K562 (cell line): ENCODE results near the gene LAG3. TPM values are rescaled to one million over a fixed set of nuclear protein-coding genes. Genes with fewer than 3 reads are reported as not detected.

ENCODE experiments used
- CHCHD3 ChIP-seq: fragments of 250-450 bp; sonication (Bioruptor Pico); IDR thresholded peaks from 2 replicates; pipeline ENCODE4 v2.1.2; 2022; ENCODE audit warnings: mild to moderate bottlenecking
- CHD1 ChIP-seq: fragments of 200-600 bp; sonication (generic); IDR thresholded peaks from one replicate; pipeline ENCODE4 v1.6.1; 2012; ENCODE audit warnings: mild to moderate bottlenecking, moderate library complexity, low read length, inconsistent platforms
- CREBBP ChIP-seq: IDR thresholded peaks from one replicate; pipeline ENCODE4 v1.6.1; 2012; ENCODE audit warnings: low read depth, mild to moderate bottlenecking, control low read depth, inconsistent platforms, low read length
- ERF ChIP-seq: fragments of 450-650 bp; formaldehyde crosslinking; IDR thresholded peaks from 2 replicates; pipeline ENCODE4 v1.4.0; 2020; ENCODE audit warnings: mild to moderate bottlenecking, mixed read lengths
- HSF4 ChIP-seq: fragments of 250-450 bp; sonication (Bioruptor Pico); IDR thresholded peaks from 2 replicates; pipeline ENCODE4 v2.1.2; 2022; ENCODE audit warnings: mild to moderate bottlenecking, moderate library complexity, borderline replicate concordance
- JUN ChIP-seq, 2 experiments: sonication (generic) in 1 of 2; formaldehyde crosslinking in 1 of 2; IDR thresholded peaks; 2 replicates each; pipeline versions ENCODE4 v1.6.1 to v1.8.0; 2012 to 2022; ENCODE audit warnings: borderline replicate concordance in 2 of 2, mild to moderate bottlenecking in 2 of 2, improper control_type of control experiment in 1 of 2, low read depth in 1 of 2, low read length in 1 of 2, missing genetic modification reagents in 1 of 2
- NCOA1 ChIP-seq: fragments of 450-650 bp; IDR thresholded peaks from 2 replicates; pipeline ENCODE4 v1.6.1; 2016; ENCODE audit warnings: low read depth
- RAD21 ChIP-seq, 2 experiments: fragments of 250-450 bp in 1 of 2; fragments of 450-650 bp in 1 of 2; sonication (Bioruptor Pico) in 1 of 2; formaldehyde crosslinking in 1 of 2; IDR thresholded peaks in 1 of 2; conservative IDR thresholded peaks in 1 of 2; 2 replicates each; pipeline versions ENCODE4 v1.4.0 to v1.8.0; 2020 to 2022; ENCODE audit warnings: mild to moderate bottlenecking in 2 of 2, moderate library complexity in 1 of 2
- SETDB1 ChIP-seq: IDR thresholded peaks from one replicate; pipeline ENCODE4 v1.6.1; 2012; ENCODE audit warnings: low read length, control low read depth, inconsistent platforms
- SMARCA4 ChIP-seq: fragments of 450-650 bp; IDR thresholded peaks from 2 replicates; pipeline ENCODE4 v1.6.1; 2016
- ZFP30 ChIP-seq: fragments of 250-450 bp; sonication (Bioruptor Pico); IDR thresholded peaks from 2 replicates; pipeline ENCODE4 v1.8.0; 2022; ENCODE audit warnings: moderate library complexity, mild to moderate bottlenecking, inconsistent platforms, borderline replicate concordance
- ZNF175 ChIP-seq: fragments of 200-800 bp; sonication (Bioruptor generic); IDR thresholded peaks from 2 replicates; pipeline ENCODE4 v1.6.1; 2016; ENCODE audit warnings: low read depth, mild to moderate bottlenecking, missing genetic modification characterization, missing compliant biosample characterization
- ZNF316 ChIP-seq: fragments of 450-650 bp; IDR thresholded peaks from 2 replicates; pipeline ENCODE4 v1.6.1; 2016
- ZNF436 ChIP-seq: fragments of 250-450, 450-650 bp; sonication (Bioruptor Pico); formaldehyde crosslinking; IDR thresholded peaks from 2 replicates; pipeline ENCODE4 v1.7.0; 2020; ENCODE audit warnings: mild to moderate bottlenecking
- ZNF778 ChIP-seq: fragments of 450-650 bp; formaldehyde crosslinking; IDR thresholded peaks from 2 replicates; pipeline ENCODE4 v1.4.0; 2020; ENCODE audit warnings: mild to moderate bottlenecking, moderate library complexity
- polyA plus RNA-seq, 8 experiments: library from polyadenylated mRNA; depleted of rRNA in 4 of 8; stranded (reverse) in 5 of 8; unstranded in 3 of 8; fragments of >200 nt; fragmentation: Nextera tagmentation in 2 of 8; fragmentation: Illumina TruSeq in 1 of 8; extraction: Ambion mirVana in 2 of 8; extraction: Trizol in 1 of 8; gene quantifications; 2 replicates each; pipeline versions ENCODE4 v1.2.1 to v1.2.3, GENCODE V29; 2011 to 2014; ENCODE audit warnings: inconsistent platforms in 1 of 8, missing spikeins in 1 of 8
- total RNA-seq, 7 experiments: library from RNA; depleted of rRNA in 6 of 7; stranded (reverse); fragments of >200 nt in 6 of 7; fragmentation: Illumina TruSeq in 2 of 7; extraction: Trizol in 2 of 7; gene quantifications; 2 replicates each; pipeline versions ENCODE4 v1.2.1 to v1.2.3, GENCODE V29; 2011 to 2021; ENCODE audit warnings: low replicate concordance in 1 of 7
- TF ChIP-seq, protein P1 (sequence below): fragments of 450-650 bp; IDR thresholded peaks from one replicate; pipeline ENCODE4 v1.6.1; 2018; ENCODE audit warnings: mild to moderate bottlenecking, moderate library complexity; ENCODE audit not compliant: partially characterized antibody
- TF ChIP-seq, protein P2 (sequence below): sonication (generic); formaldehyde crosslinking; IDR thresholded peaks from 2 replicates; pipeline ENCODE4 v1.8.1; 2023; ENCODE audit warnings: mild to moderate bottlenecking, missing genetic modification reagents
- TF ChIP-seq, protein P3 (sequence below), 2 experiments: fragments of 450-650 bp; IDR thresholded peaks; 2 replicates each; pipeline ENCODE4 v1.6.1; 2016
- TF ChIP-seq, protein P4 (sequence below): fragments of 250-450 bp; sonication (Bioruptor Pico); IDR thresholded peaks from 2 replicates; pipeline ENCODE4 v1.5.0; 2020; ENCODE audit warnings: mild to moderate bottlenecking

The LAG3 gene
- total and polyA plus RNA-seq, 9 of the 15 experiments (the other 6 are each of a cell fraction or from before 2014, with no cell fraction given), result 0.07 to 0.66 (median 0.09) TPM; not detected in 1

DNA sequence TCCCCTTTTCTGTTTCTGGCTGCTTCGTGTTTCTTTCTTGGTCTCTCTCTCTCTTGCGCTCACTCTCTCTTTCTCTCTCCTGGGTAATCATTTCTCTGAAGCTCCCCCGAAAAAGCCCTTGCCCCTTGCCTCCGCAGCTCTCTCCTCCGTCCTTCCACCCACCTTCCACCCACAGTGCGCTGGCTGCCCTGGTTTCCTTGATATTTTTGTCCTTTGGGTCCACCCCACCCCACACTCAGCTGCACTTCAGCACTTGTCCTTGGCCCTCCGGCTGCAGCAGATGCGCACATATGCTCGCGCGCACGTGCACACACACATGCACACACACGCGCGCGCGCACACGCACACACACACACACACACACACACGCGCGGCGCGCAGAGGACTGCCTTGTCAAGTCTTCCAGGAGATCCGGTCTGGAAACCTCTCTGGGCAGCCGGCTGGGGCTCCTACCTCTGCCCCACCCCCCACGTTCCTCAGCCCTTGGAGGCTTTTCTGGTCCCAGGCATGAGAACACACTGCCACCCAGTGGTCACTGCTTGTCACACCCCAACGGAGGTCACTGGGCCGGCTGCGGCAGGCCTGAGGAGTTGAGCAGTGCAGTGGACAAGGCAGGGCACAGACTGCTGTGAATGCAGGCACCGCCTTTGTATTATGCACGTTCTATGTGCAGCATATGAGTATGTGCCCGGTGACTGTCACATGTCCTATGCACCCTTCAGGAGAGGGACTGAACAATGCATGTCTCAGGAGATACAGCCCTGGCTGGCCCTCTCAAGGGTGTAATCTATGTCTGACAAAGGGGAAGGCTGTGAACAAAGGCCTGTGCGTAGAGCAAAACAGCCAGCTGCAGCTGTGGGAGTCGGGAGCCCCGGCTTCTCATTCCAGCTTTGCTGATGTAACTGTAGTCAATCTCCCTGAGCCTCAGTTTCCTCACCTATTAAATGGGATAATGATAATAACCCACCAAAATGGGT, 6.5 kb downstream of the LAG3 start (continued):
- TF ChIP-seq, protein P1, sequence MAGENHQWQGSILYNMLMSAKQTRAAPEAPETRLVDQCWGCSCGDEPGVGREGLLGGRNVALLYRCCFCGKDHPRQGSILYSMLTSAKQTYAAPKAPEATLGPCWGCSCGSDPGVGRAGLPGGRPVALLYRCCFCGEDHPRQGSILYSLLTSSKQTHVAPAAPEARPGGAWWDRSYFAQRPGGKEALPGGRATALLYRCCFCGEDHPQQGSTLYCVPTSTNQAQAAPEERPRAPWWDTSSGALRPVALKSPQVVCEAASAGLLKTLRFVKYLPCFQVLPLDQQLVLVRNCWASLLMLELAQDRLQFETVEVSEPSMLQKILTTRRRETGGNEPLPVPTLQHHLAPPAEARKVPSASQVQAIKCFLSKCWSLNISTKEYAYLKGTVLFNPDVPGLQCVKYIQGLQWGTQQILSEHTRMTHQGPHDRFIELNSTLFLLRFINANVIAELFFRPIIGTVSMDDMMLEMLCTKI, result no peak
- no peak for TF ChIP-seq ERF (CRISPR knock-in tag)
- no peak for TF ChIP-seq HSF4 (CRISPR knock-in tag)
- TF ChIP-seq ZFP30 (CRISPR knock-in tag), result no peak
- no peak for TF ChIP-seq JUN (IDR thresholded peaks at IDR 0.05; ENCODE audit: borderline replicate concordance, low read depth, low read length)
- no peak for TF ChIP-seq JUN (CRISPR knock-in tag; IDR thresholded peaks at IDR 0.05; ENCODE audit: borderline replicate concordance)
- no peak for TF ChIP-seq ZNF316
- TF ChIP-seq, protein P2, sequence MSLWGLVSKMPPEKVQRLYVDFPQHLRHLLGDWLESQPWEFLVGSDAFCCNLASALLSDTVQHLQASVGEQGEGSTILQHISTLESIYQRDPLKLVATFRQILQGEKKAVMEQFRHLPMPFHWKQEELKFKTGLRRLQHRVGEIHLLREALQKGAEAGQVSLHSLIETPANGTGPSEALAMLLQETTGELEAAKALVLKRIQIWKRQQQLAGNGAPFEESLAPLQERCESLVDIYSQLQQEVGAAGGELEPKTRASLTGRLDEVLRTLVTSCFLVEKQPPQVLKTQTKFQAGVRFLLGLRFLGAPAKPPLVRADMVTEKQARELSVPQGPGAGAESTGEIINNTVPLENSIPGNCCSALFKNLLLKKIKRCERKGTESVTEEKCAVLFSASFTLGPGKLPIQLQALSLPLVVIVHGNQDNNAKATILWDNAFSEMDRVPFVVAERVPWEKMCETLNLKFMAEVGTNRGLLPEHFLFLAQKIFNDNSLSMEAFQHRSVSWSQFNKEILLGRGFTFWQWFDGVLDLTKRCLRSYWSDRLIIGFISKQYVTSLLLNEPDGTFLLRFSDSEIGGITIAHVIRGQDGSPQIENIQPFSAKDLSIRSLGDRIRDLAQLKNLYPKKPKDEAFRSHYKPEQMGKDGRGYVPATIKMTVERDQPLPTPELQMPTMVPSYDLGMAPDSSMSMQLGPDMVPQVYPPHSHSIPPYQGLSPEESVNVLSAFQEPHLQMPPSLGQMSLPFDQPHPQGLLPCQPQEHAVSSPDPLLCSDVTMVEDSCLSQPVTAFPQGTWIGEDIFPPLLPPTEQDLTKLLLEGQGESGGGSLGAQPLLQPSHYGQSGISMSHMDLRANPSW (CRISPR knock-in tag), result no peak
- TF ChIP-seq, protein P3, sequence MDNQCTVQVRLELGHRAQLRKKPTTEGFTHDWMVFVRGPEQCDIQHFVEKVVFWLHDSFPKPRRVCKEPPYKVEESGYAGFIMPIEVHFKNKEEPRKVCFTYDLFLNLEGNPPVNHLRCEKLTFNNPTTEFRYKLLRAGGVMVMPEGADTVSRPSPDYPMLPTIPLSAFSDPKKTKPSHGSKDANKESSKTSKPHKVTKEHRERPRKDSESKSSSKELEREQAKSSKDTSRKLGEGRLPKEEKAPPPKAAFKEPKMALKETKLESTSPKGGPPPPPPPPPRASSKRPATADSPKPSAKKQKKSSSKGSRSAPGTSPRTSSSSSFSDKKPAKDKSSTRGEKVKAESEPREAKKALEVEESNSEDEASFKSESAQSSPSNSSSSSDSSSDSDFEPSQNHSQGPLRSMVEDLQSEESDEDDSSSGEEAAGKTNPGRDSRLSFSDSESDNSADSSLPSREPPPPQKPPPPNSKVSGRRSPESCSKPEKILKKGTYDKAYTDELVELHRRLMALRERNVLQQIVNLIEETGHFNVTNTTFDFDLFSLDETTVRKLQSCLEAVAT (IDR thresholded peaks at IDR 0.05), result peak; percentile 24 to 56; a peak in 2 of 4 replicates
- TF ChIP-seq ZNF175 (CRISPR knock-in tag), result peak; percentile 49; the same call in 1 of the 2 replicates
- TF ChIP-seq, protein P4, sequence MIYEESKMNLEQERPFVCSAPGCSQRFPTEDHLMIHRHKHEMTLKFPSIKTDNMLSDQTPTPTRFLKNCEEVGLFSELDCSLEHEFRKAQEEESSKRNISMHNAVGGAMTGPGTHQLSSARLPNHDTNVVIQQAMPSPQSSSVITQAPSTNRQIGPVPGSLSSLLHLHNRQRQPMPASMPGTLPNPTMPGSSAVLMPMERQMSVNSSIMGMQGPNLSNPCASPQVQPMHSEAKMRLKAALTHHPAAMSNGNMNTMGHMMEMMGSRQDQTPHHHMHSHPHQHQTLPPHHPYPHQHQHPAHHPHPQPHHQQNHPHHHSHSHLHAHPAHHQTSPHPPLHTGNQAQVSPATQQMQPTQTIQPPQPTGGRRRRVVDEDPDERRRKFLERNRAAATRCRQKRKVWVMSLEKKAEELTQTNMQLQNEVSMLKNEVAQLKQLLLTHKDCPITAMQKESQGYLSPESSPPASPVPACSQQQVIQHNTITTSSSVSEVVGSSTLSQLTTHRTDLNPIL, result no peak
- no peak for TF ChIP-seq CHCHD3 (CRISPR knock-in tag)
- TF ChIP-seq NCOA1, result 0 out of 2 replicates have a peak, but pooled peaks have one; percentile 34
- TF ChIP-seq ZNF436 (CRISPR knock-in tag), result no peak
- peak; percentile 61 for TF ChIP-seq SMARCA4
- TF ChIP-seq CREBBP, result no peak
- no peak for TF ChIP-seq SETDB1
- TF ChIP-seq ZNF778, result no peak
- TF ChIP-seq CHD1, result no peak
- peak; percentile 93 to 97 for TF ChIP-seq RAD21 (CRISPR knock-in tag; conservative IDR thresholded peaks at IDR 0.05 in 1 of 2, IDR thresholded peaks at IDR 0.05 in 1 of 2)
